ENCODE measurements around the gene SMIM5. TPM values are rescaled to one million over a fixed set of nuclear protein-coding genes. Genes with fewer than 3 reads are reported as not detected.

SMIM5 gene
- polyA plus RNA-seq, 2 of the 4 experiments (the other 2 are of a cell fraction), result 0.15 to 0.25 TPM

- Histone ChIP-seq H3K4me2 (no peak overlapping the region), H3K4me1 (no peaks in the 10 kb centered on the region; the same call in 2 of the 3 replicates), H3K27ac (no peak overlapping the region), H3K9me3 (no peaks in the 10 kb centered on the region), H3K4me3 (no peak overlapping the region)
- ChIA-PET POLR2A (interaction anchor here (1.0 to 2.6 kb wide), 2 partner anchors 11 to 154 kb away, joined by 3 to 7 read pairs; no protein-coding TSS in a partner anchor), CTCF (interaction anchor here (1.0 to 51.3 kb wide), 8 partner anchors 12 to 300 kb away, joined by 3 to 2254 read pairs (median 22); partner anchors contain the start of genes GALK1, MYO15B, RECQL5 and SAP30BP)
- FAIRE-seq (no peak), ATAC-seq (no peak), DNase-seq (ENCODE audit: low read depth in 1 of 2, low spot score in 1 of 2) (no peak)
- TF ChIP-seq JUNB (IDR thresholded peaks at IDR 0.05), result no peak
- WGBS (ENCODE audit: missing lambda C conversion rate), result 91% methylated on average over 8 of the region's 8 CpGs
These were observed 11.2 kb upstream of the SMIM5 start for GRCh38 chr17:75622076-75622475.

- no peak for TF ChIP-seq FOSL2 (IDR thresholded peaks at IDR 0.05)
- no peak for TF ChIP-seq FOSL2 (CRISPR knock-in tag; IDR thresholded peaks at IDR 0.05)
- no peak for TF ChIP-seq CHD4 (IDR thresholded peaks at IDR 0.05; ENCODE audit: borderline replicate concordance)
- no peak for TF ChIP-seq TFCP2L1 (CRISPR knock-in tag; IDR thresholded peaks at IDR 0.05)
- TF ChIP-seq EHMT2 (IDR thresholded peaks at IDR 0.05; ENCODE audit: low read depth), result no peak
- TF ChIP-seq POLR2A (IDR thresholded peaks at IDR 0.05; ENCODE audit: low read length), result no peak
- TF ChIP-seq JUNB (IDR thresholded peaks at IDR 0.05), result no peak
- no peak for TF ChIP-seq POLR2AphosphoS2 (conservative IDR thresholded peaks at IDR 0.05; ENCODE audit: low read length)
- no peak for TF ChIP-seq CBX8 (IDR thresholded peaks at IDR 0.05)
- TF ChIP-seq NFE2L2 (conservative IDR thresholded peaks at IDR 0.05; ENCODE audit: low read length), result no peak
- no peak for TF ChIP-seq KDM5A (IDR thresholded peaks at IDR 0.05)
- TF ChIP-seq TP53 (CRISPR knock-in tag; IDR thresholded peaks at IDR 0.05), result no peak
- no peak for TF ChIP-seq ZSCAN20 (CRISPR knock-in tag; IDR thresholded peaks at IDR 0.05)
- Histone ChIP-seq H3K4me1 (no peaks in the 10 kb centered on the region; the same call in 2 of the 3 replicates), H3K9me3 (no peaks in the 10 kb centered on the region), H3K4me2 (no peak overlapping the region), H3K27ac (no peak overlapping the region), H3K4me3 (no peak overlapping the region)
- ChIA-PET POLR2A (no interaction called here), CTCF (interaction anchor here (1.0 to 51.3 kb wide), 6 partner anchors 10 to 301 kb away, joined by 3 to 2254 read pairs (median 1428); partner anchors contain the start of genes GALK1, MYO15B, RECQL5 and SAP30BP)
- WGBS (ENCODE audit: missing lambda C conversion rate), result 95% methylated on average over 15 of the region's 15 CpGs
- FAIRE-seq (no peak), ATAC-seq (no peak), DNase-seq (ENCODE audit: low read depth in 1 of 2, low spot score in 1 of 2) (no peak)
These were observed 10.4 kb upstream of the SMIM5 start for GRCh38 chr17:75622771-75623273.

GRCh38 chr17:75623386-75623785 lies 9.8 kb upstream of the SMIM5 start:
- Histone ChIP-seq H3K9me3 (no peaks in the 10 kb centered on the region), H3K4me3 (no peak overlapping the region), H3K4me1 (no peaks in the 10 kb centered on the region; the same call in 2 of the 3 replicates), H3K4me2 (no peak overlapping the region), H3K27ac (no peak overlapping the region)
- CTCF ChIA-PET, result interaction anchor here (1.0 to 51.3 kb wide), 5 partner anchors 10 to 301 kb away, joined by 4 to 2254 read pairs (median 1931); partner anchors contain the start of genes GALK1, MYO15B, RECQL5 and SAP30BP
- 91% methylated on average over 9 of the region's 9 CpGs for WGBS (ENCODE audit: missing lambda C conversion rate)
- no peak for TF ChIP-seq CBX8 (IDR thresholded peaks at IDR 0.05)
- TF ChIP-seq RARB (CRISPR knock-in tag; IDR thresholded peaks at IDR 0.05), result no peak
- no peak for TF ChIP-seq HOXB5 (CRISPR knock-in tag; IDR thresholded peaks at IDR 0.05)
- TF ChIP-seq SREBF2 (IDR thresholded peaks at IDR 0.05), result no peak
- TF ChIP-seq CHD2 (IDR thresholded peaks at IDR 0.05; ENCODE audit: low read length, partially characterized antibody), result no peak
- TF ChIP-seq BCL3 (IDR thresholded peaks at IDR 0.05), result no peak
- no peak for TF ChIP-seq USF2 (IDR thresholded peaks at IDR 0.05)
- no peak for TF ChIP-seq TP53 (CRISPR knock-in tag; IDR thresholded peaks at IDR 0.05)
- no peak for TF ChIP-seq CBX2 (IDR thresholded peaks at IDR 0.05; ENCODE audit: borderline replicate concordance, low read depth)
- no peak for TF ChIP-seq ZNF302 (CRISPR knock-in tag; IDR thresholded peaks at IDR 0.05)
- no peak for TF ChIP-seq CHD4 (IDR thresholded peaks at IDR 0.05; ENCODE audit: borderline replicate concordance)
- TF ChIP-seq PHF8 (IDR thresholded peaks at IDR 0.05; ENCODE audit: borderline replicate concordance, low read depth), result no peak
- no peak for TF ChIP-seq E2F6 (IDR thresholded peaks at IDR 0.05; ENCODE audit: borderline replicate concordance, low read depth)
- ATAC-seq (no peak), FAIRE-seq (no peak), DNase-seq (ENCODE audit: low read depth in 1 of 2, low spot score in 1 of 2) (no peak)
- POLR2A ChIA-PET, result no interaction called here
